Left renal cortex interstitium (tissue), 4 donors: ENCODE measurements around the gene FBXO41. TPM values are rescaled to one million over a fixed set of nuclear protein-coding genes. Genes with fewer than 3 reads are reported as not detected.

Experiments
- DNase-seq, 4 donors: peaks; one replicate each; pipeline ENCODE4 v3.0.0-alpha.2; 2013; ENCODE audit warnings: low read depth in 4 of 4, low spot score in 2 of 4, missing footprints in 1 of 4
- polyA plus RNA-seq, 4 donors: library from polyadenylated mRNA; unstranded; fragments of 120-200 nt; gene quantifications; one replicate each; pipeline ENCODE4 v1.2.1, GENCODE V29; 2013; ENCODE audit not compliant: insufficient read length in 4 of 4

FBXO41 gene
- polyA plus RNA-seq, 4 donors, result 1.7 to 3.5 (median 2.4) TPM

DNA sequence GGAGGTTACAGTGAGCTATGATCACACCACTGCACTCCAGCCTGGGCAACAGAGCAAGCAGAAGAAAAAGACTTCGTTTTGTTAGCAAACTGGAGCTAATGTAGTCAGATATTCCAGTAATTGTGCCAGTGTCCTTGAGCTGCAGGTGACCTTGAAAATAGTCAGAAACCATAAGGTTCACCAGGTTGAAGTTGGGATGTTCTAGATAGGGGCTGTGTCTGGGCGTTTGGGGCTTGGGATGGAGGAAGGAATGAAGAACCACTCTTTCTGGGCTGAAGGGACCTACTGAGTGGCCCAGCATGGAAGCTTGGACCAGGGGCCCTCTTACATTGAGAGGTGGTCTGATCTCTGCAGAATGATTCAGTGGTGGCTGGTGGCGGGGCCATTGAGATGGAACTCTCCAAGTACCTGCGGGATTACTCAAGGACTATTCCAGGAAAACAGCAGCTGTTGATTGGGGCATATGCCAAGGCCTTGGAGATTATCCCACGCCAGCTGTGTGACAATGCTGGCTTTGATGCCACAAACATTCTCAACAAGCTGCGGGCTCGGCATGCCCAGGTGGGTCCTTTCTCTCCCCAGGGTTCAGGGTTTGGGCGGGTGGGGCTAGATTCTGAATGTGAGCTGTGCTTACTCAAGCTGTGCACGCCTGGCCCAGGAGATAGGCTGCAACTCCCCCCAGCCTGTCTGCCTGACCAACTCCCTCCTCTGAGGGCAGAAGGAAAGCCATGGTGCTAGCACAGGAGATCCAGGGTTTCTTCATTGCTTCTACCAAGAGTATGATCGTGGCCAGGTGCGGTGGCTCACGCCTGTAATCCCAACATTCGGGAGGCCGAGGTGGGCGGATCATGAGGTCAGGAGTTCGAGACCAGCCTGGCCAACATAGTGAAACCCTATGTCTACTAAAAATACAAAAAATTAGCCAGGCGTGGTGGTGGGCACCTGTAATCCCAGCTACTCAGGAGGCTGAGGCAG lies 33.1 kb downstream of the FBXO41 start:
- DNase-seq, result no peak

- DNase-seq, result no peak
Observed at GRCh38 chr2:73249636-73250035, 34.6 kb downstream of the FBXO41 start.

DNA sequence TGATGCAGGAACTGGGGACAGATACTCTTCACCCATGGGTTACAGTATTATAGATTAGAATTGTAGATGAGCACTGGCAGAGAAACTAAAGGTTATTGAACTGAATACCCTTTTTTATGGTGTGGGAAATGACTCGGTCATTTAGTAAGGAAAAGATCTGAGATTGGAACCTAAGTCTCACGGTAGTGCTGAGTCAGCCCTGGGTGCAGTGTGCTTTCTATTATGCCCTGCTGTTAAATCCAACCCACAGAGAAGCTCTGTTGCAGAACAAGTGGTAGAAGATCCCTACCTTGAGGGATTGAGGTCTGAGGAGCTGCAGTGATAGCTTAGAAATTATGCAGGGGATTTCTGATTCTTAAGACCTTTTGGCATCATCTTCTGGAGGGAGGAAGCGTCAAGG lies 37.4 kb downstream of the FBXO41 start:
- no peak for DNase-seq

DNA sequence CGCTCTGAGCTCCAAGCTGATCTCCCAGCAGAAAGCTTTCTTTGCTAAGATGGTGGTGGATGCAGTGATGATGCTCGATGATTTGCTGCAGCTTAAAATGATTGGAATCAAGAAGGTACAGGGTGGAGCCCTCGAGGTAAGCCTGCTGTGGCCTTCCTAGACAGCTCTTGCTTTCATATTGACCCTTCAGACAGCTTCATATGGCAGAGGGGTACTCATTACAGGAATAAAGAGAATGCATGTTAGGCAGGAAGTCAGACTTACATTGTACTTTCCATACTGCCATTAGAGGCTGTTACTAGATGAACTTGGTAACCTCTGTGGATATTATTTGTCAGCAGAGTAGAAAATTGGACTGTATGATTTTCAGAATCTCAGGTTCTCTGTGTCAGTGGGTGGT lies 39.7 kb downstream of the FBXO41 start:
- no peak for DNase-seq

- DNase-seq, result no peak
Observed at GRCh38 chr2:73243884-73244570, 40.3 kb downstream of the FBXO41 start.

DNA sequence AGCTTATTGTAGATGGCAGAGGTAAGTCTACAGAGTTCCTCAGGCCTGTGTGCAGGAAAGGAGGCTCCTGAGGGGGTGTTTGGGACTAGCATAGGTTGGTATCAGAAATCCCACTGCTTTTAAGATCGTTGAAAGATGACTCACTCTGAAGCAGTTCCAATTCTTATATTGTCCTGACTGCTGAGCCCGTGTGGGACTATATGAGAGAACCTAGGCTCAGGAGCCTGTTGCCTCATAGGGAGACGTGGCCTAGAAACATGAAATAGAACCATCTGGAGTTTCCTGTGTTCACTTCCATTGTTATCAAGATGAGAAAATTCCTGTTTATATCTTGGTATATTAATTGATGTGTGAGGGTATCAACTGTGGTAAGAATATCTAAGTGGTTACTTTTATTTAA lies 44.5 kb downstream of the FBXO41 start:
- DNase-seq, result no peak

GRCh38 chr2:73238976-73239375 lies 45.3 kb downstream of the FBXO41 start:
- DNase-seq, result no peak

DNA sequence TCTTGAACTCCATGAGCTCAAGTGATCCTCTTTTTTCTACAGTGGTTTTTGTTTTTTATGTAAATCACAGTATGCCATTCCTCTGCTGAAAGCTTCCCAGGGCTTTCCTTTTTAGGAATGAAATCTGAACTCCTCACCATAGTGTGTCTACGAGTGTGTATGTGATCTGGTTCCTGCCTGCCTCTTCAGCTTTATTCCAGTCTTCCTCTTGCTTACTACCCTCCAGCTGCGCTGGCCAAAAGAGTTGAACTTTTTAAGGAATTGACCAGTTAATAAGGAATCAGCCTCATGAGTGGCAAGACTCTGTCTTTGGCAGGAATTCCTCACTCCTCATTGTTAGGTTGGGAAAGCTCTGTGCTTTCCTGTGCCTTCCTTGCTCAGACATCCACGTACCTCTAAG lies 46.1 kb downstream of the FBXO41 start:
- no peak for DNase-seq

DNA sequence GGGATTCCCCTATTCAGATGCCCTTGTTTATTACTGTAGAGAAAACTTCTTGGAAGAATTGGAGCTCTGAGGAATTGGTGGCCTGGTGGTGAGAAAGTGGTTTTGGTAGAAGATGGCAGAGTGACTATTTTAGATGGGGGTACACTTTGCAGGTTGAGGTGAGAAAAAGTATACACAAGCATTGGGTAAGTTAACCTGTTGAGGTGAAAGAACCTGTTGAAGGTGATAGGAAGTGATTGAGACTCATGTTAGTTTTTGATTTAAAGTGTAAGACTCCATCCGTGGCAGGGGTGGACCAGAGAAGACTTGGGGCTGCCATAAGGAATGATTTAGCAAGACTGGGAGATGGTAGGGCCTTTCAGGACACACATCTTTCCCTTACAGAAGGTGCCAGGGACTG lies 47.1 kb downstream of the FBXO41 start:
- no peak for DNase-seq

DNA sequence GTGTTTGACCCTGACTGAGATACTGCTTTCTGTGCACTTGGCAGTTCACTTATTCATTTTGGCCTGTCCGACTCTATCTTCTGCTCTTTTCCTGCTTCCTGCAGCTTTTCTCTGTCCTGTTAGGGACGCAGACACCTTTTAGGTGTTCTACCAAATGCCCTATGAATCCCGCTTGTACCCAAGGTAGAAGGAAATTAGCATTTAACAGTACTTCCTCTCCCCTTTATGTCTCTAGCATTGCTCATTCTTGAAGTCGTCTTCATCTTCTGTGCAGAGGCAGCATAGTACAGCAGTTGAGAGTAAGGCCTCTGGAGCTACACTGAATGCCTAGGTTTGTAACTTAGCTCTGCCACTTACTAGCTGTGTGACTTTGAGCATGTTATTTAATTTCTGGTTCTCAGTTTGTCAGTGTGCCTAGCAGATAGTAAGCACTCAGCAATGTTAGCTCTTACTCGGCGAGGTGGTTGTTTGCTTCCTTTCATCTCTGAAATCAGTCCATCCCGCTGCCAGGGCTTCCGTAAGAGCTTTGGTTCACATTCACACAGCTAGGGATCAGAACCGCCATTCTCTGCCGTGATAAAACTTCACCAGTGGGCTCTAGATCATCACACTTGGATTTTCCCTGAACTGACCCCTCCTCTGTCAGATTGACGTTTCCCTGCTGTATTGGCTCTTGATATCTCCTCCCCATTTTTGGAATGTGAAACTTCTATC lies 48.8 kb downstream of the FBXO41 start:
- DNase-seq, result no peak

- peak; percentile 74 to 89 (median 83) for DNase-seq
Observed at GRCh38 chr2:73233932-73234832, 50.1 kb downstream of the FBXO41 start, which contains the start of gene CCT7. Gene CCT7, plus strand, starts transcription at chr2:73234308. Its CDS starts 71 bp downstream, at chr2:73234379.

DNA sequence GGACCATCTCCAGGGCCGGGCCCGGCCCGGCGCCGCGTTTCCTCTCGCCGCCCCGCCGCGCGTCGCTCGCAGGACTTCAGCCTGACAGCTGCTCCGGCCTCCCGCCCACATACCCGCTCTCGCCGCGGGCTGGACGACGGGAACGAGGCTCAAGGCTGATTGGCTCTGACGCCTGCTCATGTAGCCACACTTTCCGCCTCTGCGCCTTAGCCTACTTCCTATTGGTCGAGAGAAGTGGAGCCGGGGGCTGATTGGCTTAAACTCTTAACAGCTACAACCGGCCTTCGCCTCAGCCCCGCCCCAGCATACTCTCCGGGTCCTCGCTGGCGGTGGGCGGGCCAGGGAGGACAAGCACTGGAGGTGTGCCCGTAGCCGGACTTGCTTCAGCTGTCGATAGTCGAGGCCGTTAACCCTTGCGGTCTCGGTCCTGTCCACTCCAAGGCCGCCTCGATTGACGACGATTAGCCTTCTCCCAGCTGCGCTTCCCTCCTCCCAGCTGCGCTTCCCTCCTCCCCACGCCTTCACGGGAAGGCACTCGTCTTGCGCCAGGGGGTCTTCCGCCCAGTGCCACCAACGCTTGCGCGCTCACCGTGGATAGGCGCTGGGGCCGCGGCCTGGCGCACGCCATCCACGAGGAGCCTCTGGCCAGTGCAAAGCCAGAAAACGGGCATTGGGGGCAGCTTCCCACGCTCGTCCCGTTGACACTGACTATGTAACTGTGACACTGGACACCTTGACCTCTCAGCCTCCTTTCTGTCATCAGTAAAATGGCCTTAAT lies 50.9 kb downstream of the FBXO41 start, which contains the start of gene PRADC1:
TSS of gene PRADC1 (minus strand) at position 86 of the 778 bp plus-strand sequence. CDS start at position 7, 79 bp downstream.
- peak; percentile 95 to 100 (median 98) for DNase-seq

DNA sequence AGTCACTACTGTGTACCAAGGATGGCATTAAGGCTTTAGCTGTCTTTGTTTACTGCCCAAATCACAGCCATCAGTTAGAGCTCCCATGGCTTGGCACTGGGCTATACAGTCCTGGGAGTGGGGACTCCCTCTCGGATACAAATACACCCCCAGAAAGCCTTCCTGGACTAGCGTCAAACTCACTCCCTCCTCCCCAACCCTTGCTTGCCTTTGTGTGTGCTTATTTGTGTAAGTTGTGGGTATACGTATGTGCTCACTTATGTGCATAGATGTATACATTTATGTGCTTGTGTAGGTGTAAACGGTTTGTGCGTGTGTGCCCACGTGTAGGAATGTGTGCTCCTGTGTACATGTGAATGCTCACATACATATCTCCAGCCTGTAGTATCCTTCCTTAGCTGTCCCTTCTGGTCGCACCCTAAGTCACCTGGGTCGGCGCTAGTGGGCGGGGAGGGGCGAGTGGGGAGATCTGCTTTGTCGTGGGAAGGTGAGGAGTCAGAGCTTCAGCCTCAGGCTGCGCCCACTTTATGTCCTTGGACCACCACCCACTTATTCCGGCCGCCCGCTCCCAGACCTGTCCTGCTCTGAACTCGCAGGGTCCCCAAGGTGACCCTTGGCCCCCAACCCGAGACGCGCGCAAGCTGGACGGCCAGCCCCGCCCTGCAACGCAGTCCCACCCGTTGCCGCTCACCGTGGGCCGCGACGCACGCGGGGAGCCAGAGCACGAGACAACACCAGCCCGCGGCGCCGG lies 51.7 kb downstream of the FBXO41 start:
- no peak for DNase-seq

DNA sequence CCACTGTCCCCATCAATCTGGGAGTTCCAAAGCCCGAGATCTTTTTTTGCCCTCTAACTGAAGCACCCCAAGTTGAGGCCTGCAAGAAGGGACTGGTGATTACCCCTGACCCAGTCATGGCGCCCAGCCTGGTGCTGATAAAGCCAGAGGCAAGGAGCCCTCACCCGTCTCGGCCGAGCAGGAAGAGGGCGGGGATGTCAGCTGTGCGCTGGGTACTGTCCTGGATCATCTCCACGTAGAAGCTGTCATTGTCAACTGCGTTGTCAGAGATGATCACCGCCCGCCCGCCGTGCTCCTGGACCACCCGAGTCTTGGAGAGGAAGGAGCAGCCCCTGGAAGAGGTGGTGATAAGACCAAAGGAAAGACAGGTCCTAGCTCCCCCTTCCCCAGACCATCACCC lies 55.6 kb downstream of the FBXO41 start:
- no peak for DNase-seq

GRCh38 chr2:73227086-73227485 lies 57.2 kb downstream of the FBXO41 start:
- DNase-seq, result no peak

- no peak for DNase-seq
Observed at GRCh38 chr2:73225513-73226360, 58.5 kb downstream of the FBXO41 start.

- DNase-seq, result no peak
Observed at GRCh38 chr2:73223821-73224220, 60.5 kb downstream of the FBXO41 start.
